Karpas-422 (cell line): ENCODE data around the gene CDK15. TPM values are rescaled to one million over a fixed set of nuclear protein-coding genes. Genes with fewer than 3 reads are reported as not detected.
"Not testable (repeated sequence)": the region's sequence is repeated elsewhere in the genome, so short reads cannot be mapped to it uniquely, and the experiment has no call there.

Experiments
- DNase-seq: peaks from one replicate; pipeline ENCODE4 v3.0.0-alpha.2; 2015
- H2AFZ ChIP-seq: fragments of 200-600 bp; sonication (generic); 2 replicates; pipeline ENCODE4 v1.6.1; 2014; ENCODE audit warnings: antibody characterized with exemption, low read length, mixed read lengths
- H3K27ac ChIP-seq: fragments of 200-600 bp; sonication (generic); 2 replicates; pipeline ENCODE4 v1.5.1; 2014; ENCODE audit warnings: mild to moderate bottlenecking, low read length, moderate library complexity
- H3K27me3 ChIP-seq: fragments of 200-600 bp; sonication (generic); 2 replicates; pipeline ENCODE4 v1.6.1; 2014; ENCODE audit warnings: low read length, mixed read lengths
- H3K36me3 ChIP-seq: fragments of 200-600 bp; sonication (generic); 2 replicates; pipeline ENCODE4 v1.6.1; 2014; ENCODE audit warnings: low read length, mixed read lengths; ENCODE audit not compliant: insufficient read depth
- H3K4me1 ChIP-seq: fragments of 200-600 bp; sonication (generic); 2 replicates; pipeline ENCODE4 v1.6.1; 2014; ENCODE audit warnings: mild to moderate bottlenecking, low read length, mixed read lengths
- H3K4me2 ChIP-seq: fragments of 200-600 bp; sonication (generic); 2 replicates; pipeline ENCODE4 v1.6.1; 2014; ENCODE audit warnings: low read length, low read depth, mild to moderate bottlenecking; ENCODE audit not compliant: poor library complexity, severe bottlenecking
- H3K4me3 ChIP-seq: fragments of 200-600 bp; sonication (generic); 2 replicates; pipeline ENCODE4 v1.5.1; 2014; ENCODE audit warnings: mild to moderate bottlenecking, antibody characterized with exemption, low read length, mixed read lengths
- H3K79me2 ChIP-seq: fragments of 200-600 bp; sonication (generic); 2 replicates; pipeline ENCODE4 v1.6.1; 2014; ENCODE audit warnings: mild to moderate bottlenecking, low read length, mixed read lengths
- H3K9ac ChIP-seq: fragments of 200-600 bp; sonication (generic); 2 replicates; pipeline ENCODE4 v1.6.0; 2014; ENCODE audit warnings: low read length
- H3K9me2 ChIP-seq: fragments of 200-600 bp; sonication (generic), shearing (Covaris generic); replicated peaks from 2 replicates; pipeline ENCODE4 v1.6.0; 2014; ENCODE audit warnings: mild to moderate bottlenecking, low read length, moderate library complexity; ENCODE audit not compliant: insufficient read depth
- H3K9me3 ChIP-seq: fragments of 300-700, 200-600 bp; sonication (generic); 2 replicates; pipeline ENCODE4 v1.6.1; 2014; ENCODE audit warnings: low read length, mixed read lengths
- H4K20me1 ChIP-seq: fragments of 200-600 bp; sonication (generic); 2 replicates; pipeline ENCODE4 v1.6.1; 2014; ENCODE audit warnings: mild to moderate bottlenecking, antibody characterized with exemption, low read length, low read depth; ENCODE audit not compliant: insufficient read depth
- total RNA-seq: library from RNA; depleted of rRNA; stranded (reverse); fragments of >200 nt; shearing (Covaris generic); gene quantifications from 2 replicates; pipeline ENCODE4 v1.2.3, GENCODE V29; 2014; ENCODE audit warnings: low replicate concordance

The CDK15 gene
- total RNA-seq, 1 experiment from 2014 or later: not detected

GRCh38 chr2:201840726-201841125 is 34.4 kb downstream of the CDK15 start:
- Histone ChIP-seq H3K9me2 (no peaks in the 10 kb centered on the region), H3K27me3 (no peaks in the 10 kb centered on the region), H3K36me3 (no peaks in the 10 kb centered on the region), H3K27ac (no peak overlapping the region), H3K9me3 (no peaks in the 10 kb centered on the region), H3K4me2 (no peak overlapping the region), H3K4me3 (no peak overlapping the region), H3K9ac (no peak overlapping the region), H3K79me2 (no peaks in the 10 kb centered on the region), H2AFZ (no peak overlapping the region), H3K4me1 (no peaks in the 10 kb centered on the region), H4K20me1 (no peaks in the 10 kb centered on the region)
- DNase-seq: no peak

- H3K27ac ChIP-seq: no peak overlapping the region
- no peaks in the 10 kb centered on the region for H3K4me1 ChIP-seq
- no peak overlapping the region for H3K4me2 ChIP-seq
- H4K20me1 ChIP-seq: no peaks in the 10 kb centered on the region
- 0 out of 2 replicates have a peak overlapping the region, but pooled peaks have one; percentile 45 for H2AFZ ChIP-seq
- DNase-seq: no peak
- no peaks in the 10 kb centered on the region for H3K9me3 ChIP-seq
- no peaks in the 10 kb centered on the region for H3K36me3 ChIP-seq
- H3K27me3 ChIP-seq: no peaks in the 10 kb centered on the region
- H3K4me3 ChIP-seq: no peak overlapping the region
- no peaks in the 10 kb centered on the region for H3K9me2 ChIP-seq
- no peak overlapping the region for H3K9ac ChIP-seq
- no peaks in the 10 kb centered on the region for H3K79me2 ChIP-seq
Observed at GRCh38 chr2:201842131-201842860, 36.0 kb downstream of the CDK15 start.

GRCh38 chr2:201844922-201845321 is 38.6 kb downstream of the CDK15 start:
- H3K4me3 ChIP-seq, H3K9ac ChIP-seq, H3K79me2 ChIP-seq, H3K27me3 ChIP-seq, H3K4me1 ChIP-seq, H3K9me2 ChIP-seq, H3K27ac ChIP-seq, H2AFZ ChIP-seq, H4K20me1 ChIP-seq, H3K4me2 ChIP-seq, H3K36me3 ChIP-seq, H3K9me3 ChIP-seq, DNase-seq: not testable (repeated sequence)

- no peaks in the 10 kb centered on the region for H3K9me2 ChIP-seq
- DNase-seq: no peak
- no peaks in the 10 kb centered on the region for H3K36me3 ChIP-seq
- no peaks in the 10 kb centered on the region for H3K79me2 ChIP-seq
- H3K9me3 ChIP-seq: no peaks in the 10 kb centered on the region
- H3K27ac ChIP-seq: no peak overlapping the region
- H4K20me1 ChIP-seq: no peaks in the 10 kb centered on the region
- no peak overlapping the region for H3K4me2 ChIP-seq
- H3K27me3 ChIP-seq: no peaks in the 10 kb centered on the region
- H3K9ac ChIP-seq: no peak overlapping the region
- no peak overlapping the region for H3K4me3 ChIP-seq
- no peak overlapping the region for H2AFZ ChIP-seq
- H3K4me1 ChIP-seq: no peaks in the 10 kb centered on the region
Observed at GRCh38 chr2:201847481-201847880, 41.1 kb downstream of the CDK15 start.

GRCh38 chr2:201852462-201852861 is 46.1 kb downstream of the CDK15 start:
- Histone ChIP-seq H3K4me1 (no peaks in the 10 kb centered on the region), H3K27me3 (no peaks in the 10 kb centered on the region), H3K9me3 (no peaks in the 10 kb centered on the region), H2AFZ (no peak overlapping the region), H3K36me3 (no peaks in the 10 kb centered on the region), H4K20me1 (no peaks in the 10 kb centered on the region), H3K4me2 (no peak overlapping the region), H3K9ac (no peak overlapping the region), H3K79me2 (no peaks in the 10 kb centered on the region), H3K9me2 (no peaks in the 10 kb centered on the region), H3K4me3 (no peak overlapping the region), H3K27ac (no peak overlapping the region)
- no peak for DNase-seq

- Histone ChIP-seq H3K4me1 (no peaks in the 10 kb centered on the region), H3K4me3 (no peak overlapping the region), H3K4me2 (no peak overlapping the region), H3K27ac (no peak overlapping the region), H3K9ac (no peak overlapping the region), H3K27me3 (no peaks in the 10 kb centered on the region), H3K9me2 (no peaks in the 10 kb centered on the region), H3K36me3 (no peaks in the 10 kb centered on the region), H3K9me3 (no peaks in the 10 kb centered on the region), H2AFZ (no peak overlapping the region), H4K20me1 (no peaks in the 10 kb centered on the region), H3K79me2 (no peaks in the 10 kb centered on the region)
- no peak for DNase-seq
Observed at GRCh38 chr2:201852878-201853415, 46.6 kb downstream of the CDK15 start.

- no peak for DNase-seq
- H3K9me2 ChIP-seq: no peaks in the 10 kb centered on the region
- no peak overlapping the region for H3K4me3 ChIP-seq
- no peaks in the 10 kb centered on the region for H3K27me3 ChIP-seq
- H2AFZ ChIP-seq: no peak overlapping the region
- H3K27ac ChIP-seq: no peak overlapping the region
- H3K4me2 ChIP-seq: no peak overlapping the region
- no peak overlapping the region for H3K9ac ChIP-seq
- H3K36me3 ChIP-seq: no peaks in the 10 kb centered on the region
- H3K4me1 ChIP-seq: peaks cover 12% of the 10 kb centered on the region
- H4K20me1 ChIP-seq: no peaks in the 10 kb centered on the region
- no peaks in the 10 kb centered on the region for H3K9me3 ChIP-seq
- H3K79me2 ChIP-seq: no peaks in the 10 kb centered on the region
Observed at GRCh38 chr2:201854221-201854801, 48.0 kb downstream of the CDK15 start.

GRCh38 chr2:201854841-201855240 is 48.5 kb downstream of the CDK15 start:
- Histone ChIP-seq H3K79me2 (no peaks in the 10 kb centered on the region), H3K4me2 (no peak overlapping the region), H3K9ac (no peak overlapping the region)

More at GRCh38 chr2:201854841-201855240, 48.5 kb downstream of the CDK15 start:
- Histone ChIP-seq H3K9me3 (no peaks in the 10 kb centered on the region), H2AFZ (no peak overlapping the region), H3K27ac (no peak overlapping the region), H3K4me1 (peaks cover 14% of the 10 kb centered on the region), H3K9me2 (no peaks in the 10 kb centered on the region), H3K36me3 (no peaks in the 10 kb centered on the region), H3K27me3 (no peaks in the 10 kb centered on the region), H3K4me3 (no peak overlapping the region), H4K20me1 (no peaks in the 10 kb centered on the region)
- no peak for DNase-seq
